GM18507 (cell line): ENCODE data around the gene NOS1AP.

ENCODE experiments used
- DNase-seq: peaks from one replicate; pipeline ENCODE4 v3.0.0; 2011; ENCODE audit warnings: low read depth; ENCODE audit not compliant: insufficient read length; ENCODE audit errors: extremely low spot score
- FAIRE-seq: peaks from 2 replicates; lab custom pipeline; 2011; peaks lifted over from hg19 to GRCh38; lab: Jason Lieb, UNC

Gene NOS1AP

GRCh38 chr1:162204129-162204822 is 134.8 kb downstream of the NOS1AP start:
- no peak for DNase-seq
- no peak for FAIRE-seq

- FAIRE-seq (no peak), DNase-seq (no peak)
These were observed 135.3 kb downstream of the NOS1AP start for GRCh38 chr1:162204823-162205155.

- no peak for DNase-seq
- FAIRE-seq = no peak
These were observed 136.8 kb downstream of the NOS1AP start for GRCh38 chr1:162206300-162206699.

GRCh38 chr1:162206749-162207635 is 137.5 kb downstream of the NOS1AP start:
- DNase-seq (no peak), FAIRE-seq (no peak)

- DNase-seq (no peak), FAIRE-seq (no peak)
These were observed 138.4 kb downstream of the NOS1AP start for GRCh38 chr1:162207862-162208261.

- FAIRE-seq = no peak
- no peak for DNase-seq
These were observed 140.7 kb downstream of the NOS1AP start for GRCh38 chr1:162210196-162210595.

- no peak for FAIRE-seq
- no peak for DNase-seq
These were observed 143.2 kb downstream of the NOS1AP start for GRCh38 chr1:162212713-162213112.

GRCh38 chr1:162213281-162213912 is 143.9 kb downstream of the NOS1AP start:
- no peak for FAIRE-seq
- DNase-seq = no peak

- FAIRE-seq = no peak
- no peak for DNase-seq
These were observed 144.7 kb downstream of the NOS1AP start for GRCh38 chr1:162214202-162214601.

- DNase-seq = no peak
- no peak for FAIRE-seq
These were observed 146.4 kb downstream of the NOS1AP start for GRCh38 chr1:162215902-162216301.

GRCh38 chr1:162216604-162217003 is 147.1 kb downstream of the NOS1AP start:
- FAIRE-seq = no peak
- DNase-seq = no peak

GRCh38 chr1:162217706-162218105 is 148.2 kb downstream of the NOS1AP start:
- FAIRE-seq = no peak
- DNase-seq = no peak

GRCh38 chr1:162218546-162218945 is 149.1 kb downstream of the NOS1AP start:
- DNase-seq (no peak), FAIRE-seq (no peak)

- FAIRE-seq = no peak
- no peak for DNase-seq
These were observed 149.5 kb downstream of the NOS1AP start for GRCh38 chr1:162218975-162219374.

- DNase-seq (no peak), FAIRE-seq (no peak)
These were observed 150.0 kb downstream of the NOS1AP start for GRCh38 chr1:162219461-162219860.

GRCh38 chr1:162220009-162220539 is 150.6 kb downstream of the NOS1AP start:
- FAIRE-seq = no peak
- no peak for DNase-seq

- no peak for DNase-seq
- no peak for FAIRE-seq
These were observed 152.5 kb downstream of the NOS1AP start for GRCh38 chr1:162222014-162222413.

GRCh38 chr1:162222730-162223129 is 153.2 kb downstream of the NOS1AP start:
- FAIRE-seq (no peak), DNase-seq (no peak)

- DNase-seq (no peak), FAIRE-seq (no peak)
These were observed 154.0 kb downstream of the NOS1AP start for GRCh38 chr1:162223488-162223887.

- DNase-seq = no peak
- no peak for FAIRE-seq
These were observed 154.8 kb downstream of the NOS1AP start for GRCh38 chr1:162224267-162224666.
